GM18498 (cell line): Measurements from ENCODE around the gene RGP1.

ENCODE experiments used
- ATAC-seq: cut with Tn5 transposase; IDR thresholded peaks from one replicate; pipeline ENCODE4 v1.9.1; 2021; ENCODE audit warnings: mild to moderate bottlenecking, moderate library complexity; ENCODE audit not compliant: unreplicated experiment

RGP1 gene

DNA sequence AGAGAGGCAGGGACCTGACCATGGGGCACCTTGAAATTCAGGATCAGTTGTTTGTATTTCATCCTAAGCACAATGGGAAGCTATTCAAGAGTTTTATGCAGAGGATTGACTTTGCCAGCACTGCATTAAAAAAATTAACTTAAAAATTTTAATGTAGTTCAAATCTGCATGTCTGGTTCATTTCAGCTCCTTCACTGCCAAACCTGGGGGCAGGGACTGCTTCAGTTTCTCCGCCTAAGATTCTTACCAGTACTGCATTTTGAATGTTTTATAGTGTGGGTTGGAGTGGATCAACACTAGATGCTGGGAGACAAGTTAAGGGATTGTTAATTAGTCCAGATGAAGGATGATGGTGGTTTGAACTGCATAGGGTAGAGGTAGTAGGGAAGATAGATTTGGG lies 20.7 kb downstream of the RGP1 start:
- no peak for ATAC-seq

DNA sequence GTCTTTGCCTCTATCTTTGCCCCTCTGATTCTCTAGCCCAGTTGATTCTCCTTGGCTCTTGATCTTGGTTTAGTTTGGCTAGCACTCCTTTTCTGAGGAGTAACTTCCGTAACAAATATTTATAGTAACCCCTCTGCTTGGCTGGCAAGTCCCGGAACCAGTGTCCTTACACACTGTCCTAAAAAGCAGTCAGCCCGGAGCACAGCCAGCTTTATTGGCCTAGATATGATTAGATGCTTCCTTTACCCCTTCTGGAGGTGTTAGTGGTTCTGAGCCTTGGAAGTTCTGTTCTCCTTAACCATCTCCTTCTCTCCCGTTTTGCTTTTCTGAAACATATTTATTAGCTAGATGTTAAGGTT lies 22.0 kb downstream of the RGP1 start:
- ATAC-seq = no peak

DNA sequence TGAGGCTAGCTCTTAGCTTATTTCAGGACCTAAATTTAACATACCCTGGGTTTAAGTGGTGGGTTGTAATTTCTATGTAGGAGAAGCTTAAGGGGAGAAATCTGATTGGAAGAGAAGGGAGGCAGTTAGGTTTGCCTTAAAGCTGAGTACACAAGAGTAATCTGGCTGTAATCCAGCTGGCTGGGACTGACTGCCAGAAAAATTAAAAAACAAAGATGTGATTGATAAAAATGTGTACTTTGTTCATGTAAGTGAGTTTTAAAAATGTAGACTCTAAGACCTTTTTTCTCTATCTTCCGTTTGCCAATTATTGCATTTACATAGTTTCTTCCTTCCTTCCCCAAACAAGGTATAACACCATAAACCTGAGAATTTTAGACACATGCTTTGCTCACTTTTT lies 22.4 kb downstream of the RGP1 start:
- no peak for ATAC-seq

DNA sequence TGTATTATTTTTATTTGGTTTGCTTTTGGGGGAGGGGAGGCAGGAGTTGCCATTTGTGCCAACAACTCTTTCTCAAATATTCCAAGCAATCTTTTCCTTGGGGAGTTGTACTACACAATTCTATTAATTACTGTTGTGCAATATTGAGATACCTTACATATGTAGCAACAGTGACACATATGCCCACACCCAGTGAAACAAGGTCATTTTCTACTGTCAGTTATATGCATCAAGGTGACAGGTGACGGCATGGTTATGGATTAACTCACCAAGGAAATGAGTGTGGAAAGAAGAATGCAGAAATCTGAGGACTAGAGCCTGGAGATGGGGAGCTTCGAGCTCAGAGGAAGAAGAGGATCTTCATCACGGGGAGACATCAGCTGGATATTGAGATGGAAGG lies 22.9 kb downstream of the RGP1 start:
- no peak for ATAC-seq

DNA sequence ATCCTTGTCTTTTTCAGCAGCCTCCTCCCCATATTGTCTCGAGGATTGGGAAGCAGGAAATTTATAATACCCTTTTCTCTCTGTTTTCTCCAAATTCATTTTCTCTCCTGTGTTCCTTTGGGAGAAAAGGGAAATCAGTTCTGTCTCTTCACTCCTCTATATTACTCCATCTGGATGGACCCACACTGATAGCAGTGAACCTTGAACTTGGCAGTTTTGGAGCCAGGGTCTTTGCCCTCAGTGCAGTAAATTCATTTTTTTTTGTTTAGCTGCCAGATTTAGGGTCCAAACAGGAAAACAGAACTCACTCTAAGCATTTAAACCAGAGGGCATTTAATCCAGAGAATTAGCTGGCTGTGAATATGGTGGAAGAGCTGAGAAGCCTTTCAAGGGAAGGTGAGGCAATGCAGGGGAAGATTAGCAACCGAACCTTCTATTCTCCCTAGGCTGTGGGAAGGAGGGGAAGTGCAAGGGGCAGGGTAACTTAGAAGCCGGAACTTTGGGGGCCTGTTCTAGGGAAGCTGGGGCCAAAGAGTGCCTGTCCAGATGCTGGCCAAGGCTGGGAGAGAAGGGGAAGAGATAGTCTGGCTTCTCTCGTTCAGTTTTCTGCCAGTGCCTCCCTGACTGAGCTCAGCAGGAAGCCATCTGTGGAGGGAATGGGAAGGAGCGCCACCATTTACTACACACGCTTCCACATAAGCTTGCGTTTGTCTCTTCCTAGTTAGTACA lies 26.0 kb downstream of the RGP1 start:
- ATAC-seq = no peak

DNA sequence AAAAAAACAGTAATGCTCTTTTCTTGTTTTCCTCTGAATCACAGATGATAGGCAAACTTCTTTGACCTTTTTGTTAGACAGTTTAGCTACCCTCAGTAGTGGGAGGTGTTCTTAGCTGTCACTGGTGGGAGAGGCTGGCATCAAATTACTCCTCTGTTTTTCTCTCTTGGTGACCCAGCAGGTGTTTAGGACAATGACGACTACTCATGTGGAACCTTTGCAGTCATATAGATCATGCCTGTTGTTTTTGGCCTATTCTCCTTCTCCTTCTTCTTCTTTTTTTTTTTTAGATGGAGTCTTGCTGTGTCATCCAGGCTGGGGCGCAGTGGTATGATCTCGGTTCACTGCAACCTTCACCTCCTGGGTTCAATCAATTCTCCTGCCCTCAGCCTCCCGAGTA lies 26.9 kb downstream of the RGP1 start:
- ATAC-seq = no peak

DNA sequence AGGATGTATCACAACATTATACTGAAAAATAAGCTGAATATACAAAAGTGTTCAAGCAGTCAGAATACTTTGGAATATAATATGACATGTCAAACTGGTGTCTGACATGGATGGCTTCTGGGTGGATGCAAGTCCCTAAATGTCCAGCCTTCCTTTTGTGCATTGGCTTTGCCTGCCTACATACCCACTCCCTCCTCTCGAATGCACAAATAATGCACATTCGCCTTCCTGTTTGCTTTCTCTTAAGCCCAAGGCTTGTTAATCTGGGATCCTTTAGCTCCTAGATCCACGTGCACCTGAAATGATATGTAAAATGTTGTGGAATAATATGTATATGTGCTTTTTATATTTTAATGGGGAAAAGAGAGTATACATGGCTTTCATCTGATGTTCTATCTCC lies 29.4 kb downstream of the RGP1 start:
- no peak for ATAC-seq

DNA sequence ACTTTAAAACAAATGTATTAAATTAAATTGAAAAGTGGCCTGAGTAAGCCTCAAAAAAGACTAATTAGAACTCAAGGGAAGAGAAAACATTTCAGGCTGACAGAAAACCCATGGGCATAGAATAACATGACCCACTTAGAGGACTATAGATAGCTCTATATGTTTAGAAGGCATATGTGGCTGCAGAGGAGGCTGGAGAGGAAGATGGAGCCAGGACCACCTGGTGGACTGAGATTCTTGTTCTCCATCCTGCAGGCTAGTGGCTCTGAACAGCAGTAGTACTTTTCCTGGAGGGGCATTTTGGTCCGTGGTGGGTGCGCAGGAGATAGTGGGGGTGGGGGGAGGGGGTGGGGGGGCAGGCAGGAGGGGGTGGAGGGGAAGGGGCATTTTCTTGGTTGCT lies 32.0 kb downstream of the RGP1 start:
- ATAC-seq = no peak

DNA sequence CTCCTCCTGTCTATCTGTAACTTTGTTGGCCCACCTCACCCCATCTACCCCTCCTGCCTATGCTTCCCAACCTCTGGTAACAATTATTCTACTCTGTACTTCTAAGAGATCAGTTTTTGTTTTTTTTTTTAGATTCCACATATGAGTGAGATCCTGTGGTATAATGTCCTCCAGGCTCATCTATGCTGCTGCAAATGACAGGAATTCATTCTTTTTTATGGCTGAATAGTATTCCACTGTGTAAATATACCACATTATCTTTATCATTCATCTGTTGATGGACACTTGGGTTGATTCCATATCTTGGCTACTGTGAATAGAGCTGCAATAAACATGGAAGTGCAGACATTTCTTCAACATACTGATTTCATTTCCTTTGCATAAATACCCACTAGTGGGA lies 34.3 kb downstream of the RGP1 start:
- ATAC-seq = no peak

DNA sequence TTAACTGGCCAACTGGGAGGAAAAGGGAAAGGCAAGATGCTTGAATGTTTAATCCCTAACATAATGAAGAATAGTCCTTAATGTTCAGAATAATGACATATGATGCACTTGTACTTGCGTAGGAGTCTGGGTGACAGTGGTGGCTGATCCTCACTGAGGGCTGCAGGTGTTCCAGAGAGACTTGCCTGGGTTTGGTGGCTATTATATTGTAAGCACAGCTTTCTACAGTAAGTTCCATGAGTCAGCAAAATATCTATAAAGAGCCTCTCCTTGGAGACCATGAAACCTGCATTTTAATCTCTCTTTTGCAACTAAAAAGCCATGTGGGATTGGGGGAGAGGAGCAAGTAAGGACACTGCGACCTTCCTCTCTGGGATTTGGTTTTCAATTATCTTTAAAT lies 40.5 kb downstream of the RGP1 start:
- no peak for ATAC-seq

DNA sequence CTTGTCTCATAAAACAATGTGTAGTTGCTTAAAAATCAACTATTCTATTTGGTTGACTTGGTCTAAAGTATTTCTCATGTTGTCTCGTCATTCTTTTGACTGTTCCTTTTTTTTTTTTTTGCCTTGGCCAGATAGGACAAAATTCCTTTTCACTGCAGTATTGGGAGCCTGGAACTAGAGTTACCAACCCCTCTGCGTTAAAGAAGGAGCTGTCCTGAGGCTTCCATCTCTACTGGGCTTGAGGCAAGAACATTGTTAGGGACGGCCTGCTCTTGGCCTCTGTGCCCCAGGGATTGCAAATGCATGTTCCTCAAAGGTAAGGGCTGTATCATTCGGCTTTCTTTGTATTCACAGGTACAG lies 40.9 kb downstream of the RGP1 start:
- no peak for ATAC-seq

DNA sequence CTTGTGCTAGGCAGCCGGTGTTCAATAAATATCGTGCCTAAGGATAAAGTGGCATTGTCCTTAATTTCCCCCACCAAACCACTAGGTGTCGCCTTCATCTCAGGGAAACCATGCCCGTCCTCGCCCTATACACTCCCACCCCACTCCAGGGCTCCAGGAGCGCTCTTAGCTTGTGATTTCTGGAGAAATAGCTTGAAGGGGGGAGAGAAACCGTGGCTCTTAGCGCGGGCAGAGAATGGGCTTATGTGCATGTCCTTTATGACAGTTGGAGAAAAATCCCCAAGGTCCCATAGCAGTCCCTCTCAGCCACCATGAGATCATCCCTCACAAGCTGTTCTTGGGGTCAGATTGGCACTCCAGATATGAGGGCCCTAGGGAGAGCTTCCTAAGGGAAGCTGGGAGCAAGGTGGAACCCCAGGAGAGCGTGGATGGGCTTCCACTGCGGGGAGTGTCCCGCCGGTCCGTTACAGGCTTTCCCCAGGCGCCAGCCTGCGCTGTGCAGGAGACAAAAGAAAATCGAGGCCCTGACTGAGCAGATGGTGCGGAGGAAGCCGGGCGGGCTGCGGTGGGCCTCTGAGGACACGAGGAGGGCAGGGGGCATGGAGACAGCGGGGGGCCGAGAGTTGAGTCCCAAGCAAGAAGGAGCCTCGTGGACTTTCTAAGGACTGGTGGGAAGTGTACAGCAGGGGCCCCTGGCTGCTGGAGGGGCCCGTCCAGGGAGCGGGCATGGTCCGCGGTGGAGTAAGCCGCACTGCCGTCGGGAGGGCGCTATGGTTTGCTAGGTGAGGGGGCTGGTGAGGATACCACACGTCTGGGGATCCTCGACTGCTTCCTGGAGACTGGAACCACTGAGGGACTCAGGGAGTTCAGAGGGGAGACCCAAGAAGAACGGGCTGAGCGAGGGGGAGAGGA lies 41.6 kb downstream of the RGP1 start:
- ATAC-seq = no peak

DNA sequence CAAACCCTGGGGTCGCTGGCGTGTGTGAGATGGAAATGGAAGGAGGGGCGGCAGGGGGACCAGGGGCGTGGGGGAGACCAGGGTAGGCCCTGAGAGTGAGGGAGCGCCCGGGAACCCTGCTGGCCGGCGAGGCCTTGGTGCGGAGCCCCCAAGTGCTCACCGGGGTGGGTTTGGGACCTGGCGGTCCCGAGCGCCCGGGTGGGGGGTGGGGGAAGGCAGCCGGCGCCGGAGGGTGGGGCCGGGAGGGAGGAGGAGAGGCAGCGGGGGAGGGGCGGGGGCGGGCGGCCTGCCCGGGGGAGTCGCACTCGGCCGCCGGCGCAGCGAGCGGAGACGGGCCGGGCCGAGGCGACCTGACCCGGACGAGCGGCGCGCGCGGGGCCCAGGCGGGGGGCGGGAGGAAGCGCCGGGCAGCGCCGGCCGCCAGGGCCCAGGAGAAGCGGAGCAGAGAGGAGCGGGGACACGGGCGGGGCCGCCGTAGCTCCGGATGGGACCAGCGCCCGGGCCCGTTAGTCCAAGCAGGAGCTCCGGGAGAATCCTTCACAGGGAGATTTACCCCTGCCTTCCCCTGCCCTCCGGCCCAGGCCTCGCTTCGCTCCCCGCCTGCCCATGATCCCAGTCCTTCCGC lies 42.3 kb downstream of the RGP1 start, which contains the start of gene NPR2:
Gene NPR2 (plus strand): TSS at position 295 of the 625 bp plus-strand sequence. CDS start 818 bp downstream, outside the sequence.
- ATAC-seq = no peak

DNA sequence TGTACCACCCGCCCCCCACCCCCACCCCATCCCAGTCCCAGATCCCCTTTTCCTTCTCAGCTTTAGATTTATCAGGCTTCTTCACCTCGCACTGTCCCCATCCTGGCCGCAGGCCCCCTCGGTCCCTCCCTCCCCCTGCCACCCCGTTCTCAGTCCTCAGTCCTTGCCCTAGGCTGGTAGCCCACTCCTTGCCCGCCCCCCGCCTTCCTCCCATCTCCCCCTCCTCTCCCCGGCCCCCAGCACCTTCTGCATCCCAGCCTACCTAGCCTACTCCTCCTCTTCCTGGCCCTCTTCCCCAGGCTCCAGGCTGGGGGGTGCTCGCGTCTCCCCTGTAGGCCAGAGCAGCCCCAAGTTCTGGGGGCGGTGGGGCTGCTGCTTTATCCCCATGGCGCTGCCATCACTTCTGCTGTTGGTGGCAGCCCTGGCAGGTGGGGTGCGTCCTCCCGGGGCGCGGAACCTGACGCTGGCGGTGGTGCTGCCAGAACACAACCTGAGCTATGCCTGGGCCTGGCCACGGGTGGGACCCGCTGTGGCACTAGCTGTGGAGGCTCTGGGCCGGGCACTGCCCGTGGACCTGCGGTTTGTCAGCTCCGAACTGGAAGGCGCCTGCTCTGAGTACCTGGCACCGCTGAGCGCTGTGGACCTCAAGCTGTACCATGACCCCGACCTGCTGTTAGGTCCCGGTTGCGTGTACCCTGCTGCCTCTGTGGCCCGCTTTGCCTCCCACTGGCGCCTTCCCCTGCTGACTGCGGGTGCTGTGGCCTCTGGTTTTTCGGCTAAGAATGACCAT lies 43.1 kb downstream of the RGP1 start:
- no peak for ATAC-seq

DNA sequence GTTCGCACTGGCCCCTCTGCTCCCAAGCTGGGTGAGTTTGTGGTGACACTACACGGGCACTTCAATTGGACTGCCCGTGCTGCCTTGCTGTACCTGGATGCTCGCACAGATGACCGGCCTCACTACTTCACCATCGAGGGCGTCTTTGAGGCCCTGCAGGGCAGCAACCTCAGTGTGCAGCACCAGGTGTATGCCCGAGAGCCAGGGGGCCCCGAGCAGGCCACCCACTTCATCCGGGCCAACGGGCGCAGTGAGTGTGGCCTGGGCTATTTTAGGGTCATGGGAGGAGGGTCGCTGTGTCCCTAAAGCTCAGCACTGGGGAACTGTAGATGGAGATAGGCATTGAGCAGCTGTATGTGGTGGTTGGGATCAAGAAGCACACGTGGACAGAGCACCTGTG lies 43.7 kb downstream of the RGP1 start:
- ATAC-seq = no peak

DNA sequence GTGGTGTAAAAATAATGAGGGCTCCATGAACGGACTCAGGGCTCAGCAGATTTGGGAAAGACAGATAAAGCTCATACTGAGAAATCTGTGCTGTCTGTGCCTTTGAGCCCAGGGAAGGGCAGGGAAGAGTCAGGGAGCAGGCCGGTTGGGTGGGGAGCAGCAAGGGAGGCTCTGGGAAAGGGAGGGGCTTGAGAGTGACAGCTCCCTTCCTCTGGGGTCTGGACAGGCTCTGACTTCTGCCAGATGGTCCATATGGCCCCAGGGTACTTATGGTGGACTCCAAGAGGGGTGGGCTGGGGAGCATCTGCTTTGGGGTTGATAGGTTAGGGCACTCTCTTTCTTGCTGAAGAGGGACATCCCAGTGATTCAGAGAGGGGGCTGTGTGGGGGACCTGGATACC lies 44.4 kb downstream of the RGP1 start:
- no peak for ATAC-seq

DNA sequence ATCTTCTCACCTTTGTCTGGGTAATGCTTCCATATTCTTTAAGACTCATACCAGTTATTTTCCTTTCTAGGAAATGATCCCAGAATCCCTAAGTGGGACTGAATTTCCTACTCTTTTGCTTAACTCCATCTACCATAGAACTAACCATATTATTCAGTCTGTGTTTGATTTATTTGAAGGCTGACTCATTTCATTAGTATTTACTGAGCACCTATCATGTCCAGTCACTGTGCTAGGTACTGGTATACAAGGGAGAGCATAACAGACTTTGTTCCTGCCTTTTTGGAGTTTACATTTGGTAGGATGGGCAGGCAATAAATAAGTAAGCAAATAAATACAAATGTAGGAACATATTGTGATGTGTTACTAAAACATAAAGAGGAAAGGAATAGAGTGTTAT lies 46.6 kb downstream of the RGP1 start:
- ATAC-seq = no peak

DNA sequence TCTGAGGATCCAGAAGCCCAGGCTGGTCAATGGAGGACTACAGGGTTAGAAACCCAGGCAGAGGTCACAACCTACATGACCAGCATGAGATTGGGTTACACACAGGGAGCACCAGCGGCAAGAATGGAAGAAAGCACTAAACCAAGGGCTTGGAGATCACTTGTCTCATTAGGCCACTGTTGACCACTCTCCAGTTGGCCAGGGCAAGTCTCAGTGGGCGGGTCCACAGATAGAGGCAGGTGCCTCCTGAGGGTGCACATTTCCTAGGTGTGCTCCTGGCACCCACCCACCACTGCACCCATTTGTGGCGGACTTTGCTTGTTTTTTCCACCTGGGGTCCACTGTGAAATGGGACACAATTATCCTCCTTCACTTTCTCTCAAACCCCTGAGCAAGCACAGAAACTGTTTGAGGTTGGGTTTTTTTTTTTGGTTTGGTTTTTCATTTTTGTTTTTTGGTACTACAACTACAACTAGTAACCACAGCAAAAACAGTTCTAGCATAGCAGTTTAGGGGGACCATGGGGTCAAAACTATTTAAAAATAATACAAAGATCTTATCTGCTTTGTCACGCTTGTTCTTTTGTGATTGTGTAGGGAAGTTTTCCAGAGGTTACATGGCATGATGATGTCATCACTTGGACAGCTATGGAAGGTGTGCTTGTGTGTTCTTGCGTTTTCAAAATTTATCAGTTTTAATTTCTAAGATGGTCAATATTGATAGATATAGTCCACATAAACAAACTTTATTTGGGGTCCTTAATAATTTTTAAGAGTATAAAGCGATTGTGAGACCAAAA lies 48.4 kb downstream of the RGP1 start:
- no peak for ATAC-seq

DNA sequence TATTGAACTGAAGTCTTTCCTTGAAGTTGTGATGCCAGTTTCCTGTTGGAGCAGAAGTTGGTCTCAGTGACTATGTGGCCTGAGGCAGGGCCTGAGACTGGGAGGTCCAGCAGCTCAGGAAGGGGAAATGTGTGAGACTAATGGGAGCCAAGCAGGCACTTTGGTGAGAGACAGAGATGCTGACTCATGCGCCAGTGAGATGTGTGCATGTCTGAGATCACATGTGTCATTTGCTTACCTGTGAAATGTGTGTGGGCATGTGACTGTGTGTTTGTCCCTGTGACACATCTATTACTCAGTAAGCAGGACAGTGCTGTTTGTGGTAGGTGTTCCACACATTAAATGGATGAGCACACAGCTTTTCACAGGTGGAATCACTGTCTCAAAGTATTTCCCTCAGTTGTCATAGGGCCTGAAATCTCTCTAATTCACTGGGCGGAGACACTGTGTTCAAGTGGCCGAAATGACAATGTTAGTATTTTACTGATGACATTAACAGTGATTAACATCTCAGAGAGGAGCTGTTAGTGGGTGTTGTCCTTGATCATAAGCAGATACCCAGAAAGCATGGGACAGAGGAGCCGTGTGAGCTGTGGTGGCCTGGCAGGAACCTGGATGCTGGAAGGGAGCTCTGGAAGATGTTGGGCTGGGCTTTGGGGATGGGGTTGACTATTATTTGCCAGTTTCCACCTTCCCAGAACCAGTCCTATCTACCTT lies 49.7 kb downstream of the RGP1 start:
- no peak for ATAC-seq

DNA sequence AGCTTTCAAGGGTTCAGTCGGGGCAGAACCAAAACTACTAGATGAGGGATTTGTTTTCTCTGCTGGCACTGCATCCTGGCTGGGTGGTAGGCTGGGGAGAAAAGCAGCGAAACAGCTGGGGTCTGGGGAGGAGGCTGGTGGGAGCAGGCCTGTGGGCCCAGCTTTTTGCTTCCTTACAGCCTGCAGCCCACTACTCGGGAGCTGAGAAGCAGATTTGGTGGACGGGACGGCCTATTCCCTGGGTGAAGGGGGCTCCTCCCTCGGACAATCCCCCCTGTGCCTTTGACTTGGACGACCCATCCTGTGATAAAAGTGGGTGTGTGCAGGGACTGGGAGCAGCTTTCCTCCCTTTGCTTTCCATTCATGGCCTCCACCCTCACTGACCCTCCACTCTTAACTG lies 51.4 kb downstream of the RGP1 start:
- no peak for ATAC-seq
